ENCODE data around the gene CCNJL. TPM values are rescaled to one million over a fixed set of nuclear protein-coding genes. Genes with fewer than 3 reads are reported as not detected.

Gene CCNJL
- total RNA-seq, 1 donor from 2014 or later = 29.0 TPM

DNA sequence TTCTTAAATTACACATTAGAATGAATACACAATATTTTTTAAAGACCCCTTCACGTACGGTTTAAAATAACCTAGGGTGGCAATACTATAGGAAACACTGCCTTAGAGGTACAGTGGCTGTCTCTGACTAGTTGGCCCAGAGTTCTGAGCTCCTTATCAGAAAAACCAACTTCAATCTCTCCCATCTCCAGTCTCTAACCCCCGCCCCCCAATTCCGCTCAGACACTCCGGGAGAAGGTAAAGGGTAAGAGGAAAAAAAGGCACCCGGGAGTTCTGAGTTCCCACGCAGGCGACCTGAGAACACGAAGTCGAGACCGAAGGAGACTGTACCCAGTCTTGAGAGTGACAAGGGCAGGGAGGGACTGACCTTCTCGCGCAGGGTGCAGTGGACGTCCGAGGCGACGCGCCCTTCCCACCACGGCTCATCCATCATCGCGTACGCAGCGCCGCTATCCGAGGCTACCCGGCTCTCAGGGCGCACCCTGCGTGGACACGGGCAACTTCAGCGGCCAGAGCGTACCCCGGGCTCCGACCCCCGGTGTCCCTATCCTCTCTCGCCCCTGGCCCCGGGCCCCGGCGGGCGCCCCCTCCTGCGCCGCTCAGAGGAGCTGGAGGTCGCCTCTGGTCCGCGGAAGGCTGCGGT lies 752 bp downstream of the CCNJL start:
- H3K36me3 Mint-ChIP-seq (ENCODE audit: insufficient read depth) = peaks cover 5% of the 10 kb centered on the region
- H3K9me3 Mint-ChIP-seq (ENCODE audit: low read depth) = no peaks in the 10 kb centered on the region
- H3K4me3 Mint-ChIP-seq (ENCODE audit: low read depth) = peak overlapping the region; percentile 92
- DNase-seq (ENCODE audit: low spot score, unreplicated experiment) = peak; percentile 15
- peak overlapping the region; percentile 92 for H3K27ac Mint-ChIP-seq
- H3K4me1 Mint-ChIP-seq (ENCODE audit: low read depth) = peaks cover 32% of the 10 kb centered on the region
- H3K27me3 Mint-ChIP-seq = no peaks in the 10 kb centered on the region
- no peak for TF ChIP-seq CTCF (IDR thresholded peaks at IDR 0.05; ENCODE audit: unreplicated experiment)

GRCh38 chr5:160310552-160311295 lies 1.6 kb downstream of the CCNJL start:
- Mint-ChIP-seq H3K27me3 (no peaks in the 10 kb centered on the region), H3K4me1 (ENCODE audit: low read depth) (peaks cover 31% of the 10 kb centered on the region), H3K36me3 (ENCODE audit: insufficient read depth) (peaks cover 7% of the 10 kb centered on the region), H3K9me3 (ENCODE audit: low read depth) (no peaks in the 10 kb centered on the region), H3K4me3 (ENCODE audit: low read depth) (peak overlapping the region; percentile 92), H3K27ac (peak overlapping the region; percentile 92)
- TF ChIP-seq CTCF (IDR thresholded peaks at IDR 0.05; ENCODE audit: unreplicated experiment) = no peak
- DNase-seq (ENCODE audit: low spot score, unreplicated experiment) = no peak

DNA sequence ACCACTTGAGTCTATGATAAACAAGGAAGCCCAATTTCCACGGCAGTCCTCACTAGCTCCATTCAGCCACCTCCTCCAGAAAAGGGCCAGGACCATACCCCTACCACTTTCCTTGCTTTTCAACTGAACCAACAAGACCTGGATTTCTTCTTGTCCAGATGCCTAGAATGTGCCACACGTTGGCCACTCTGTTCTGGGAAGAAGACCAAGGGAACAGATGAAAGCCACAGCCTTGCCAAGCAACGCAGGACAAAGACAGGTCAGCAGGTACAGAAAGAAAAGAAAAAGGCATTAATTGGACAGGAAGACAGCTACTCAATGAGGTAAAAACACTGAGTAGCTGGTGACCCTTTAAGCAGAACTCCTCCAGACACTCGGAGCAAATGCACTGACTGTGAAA lies 2.2 kb downstream of the CCNJL start:
- H3K4me3 Mint-ChIP-seq (ENCODE audit: low read depth) = peak overlapping the region; percentile 14
- no peaks in the 10 kb centered on the region for H3K27me3 Mint-ChIP-seq
- H3K9me3 Mint-ChIP-seq (ENCODE audit: low read depth) = no peaks in the 10 kb centered on the region
- no peak for DNase-seq (ENCODE audit: low spot score, unreplicated experiment)
- peaks cover 7% of the 10 kb centered on the region for H3K36me3 Mint-ChIP-seq (ENCODE audit: insufficient read depth)
- peaks cover 30% of the 10 kb centered on the region for H3K4me1 Mint-ChIP-seq (ENCODE audit: low read depth)
- TF ChIP-seq CTCF (IDR thresholded peaks at IDR 0.05; ENCODE audit: unreplicated experiment) = no peak
- H3K27ac Mint-ChIP-seq = peak overlapping the region; percentile 3

- TF ChIP-seq CTCF (IDR thresholded peaks at IDR 0.05; ENCODE audit: unreplicated experiment) = no peak
- H3K4me1 Mint-ChIP-seq (ENCODE audit: low read depth) = peaks cover 29% of the 10 kb centered on the region
- no peak overlapping the region for H3K4me3 Mint-ChIP-seq (ENCODE audit: low read depth)
- no peaks in the 10 kb centered on the region for H3K9me3 Mint-ChIP-seq (ENCODE audit: low read depth)
- H3K27ac Mint-ChIP-seq = peak overlapping the region; percentile 80
- peaks cover 18% of the 10 kb centered on the region for H3K36me3 Mint-ChIP-seq (ENCODE audit: insufficient read depth)
- H3K27me3 Mint-ChIP-seq = no peaks in the 10 kb centered on the region
- DNase-seq (ENCODE audit: low spot score, unreplicated experiment) = no peak
Measured at GRCh38 chr5:160306696-160307095, 5.7 kb downstream of the CCNJL start.

GRCh38 chr5:160305319-160305718 lies 7.0 kb downstream of the CCNJL start:
- H3K27me3 Mint-ChIP-seq = no peaks in the 10 kb centered on the region
- TF ChIP-seq CTCF (IDR thresholded peaks at IDR 0.05; ENCODE audit: unreplicated experiment) = no peak
- DNase-seq (ENCODE audit: low spot score, unreplicated experiment) = no peak
- H3K9me3 Mint-ChIP-seq (ENCODE audit: low read depth) = no peaks in the 10 kb centered on the region
- H3K4me1 Mint-ChIP-seq (ENCODE audit: low read depth) = peaks cover 21% of the 10 kb centered on the region
- no peak overlapping the region for H3K4me3 Mint-ChIP-seq (ENCODE audit: low read depth)
- no peak overlapping the region for H3K27ac Mint-ChIP-seq
- H3K36me3 Mint-ChIP-seq (ENCODE audit: insufficient read depth) = peaks cover 18% of the 10 kb centered on the region
